HG03575 (cell line): ENCODE data around the gene ORM1.

ENCODE experiments used
- ATAC-seq: cut with Tn5 transposase; IDR thresholded peaks from one replicate; pipeline ENCODE4 v1.9.1; 2021; ENCODE audit not compliant: unreplicated experiment, insufficient number of reproducible peaks, low FRiP score; ENCODE audit errors: extremely low read depth

Gene ORM1

DNA sequence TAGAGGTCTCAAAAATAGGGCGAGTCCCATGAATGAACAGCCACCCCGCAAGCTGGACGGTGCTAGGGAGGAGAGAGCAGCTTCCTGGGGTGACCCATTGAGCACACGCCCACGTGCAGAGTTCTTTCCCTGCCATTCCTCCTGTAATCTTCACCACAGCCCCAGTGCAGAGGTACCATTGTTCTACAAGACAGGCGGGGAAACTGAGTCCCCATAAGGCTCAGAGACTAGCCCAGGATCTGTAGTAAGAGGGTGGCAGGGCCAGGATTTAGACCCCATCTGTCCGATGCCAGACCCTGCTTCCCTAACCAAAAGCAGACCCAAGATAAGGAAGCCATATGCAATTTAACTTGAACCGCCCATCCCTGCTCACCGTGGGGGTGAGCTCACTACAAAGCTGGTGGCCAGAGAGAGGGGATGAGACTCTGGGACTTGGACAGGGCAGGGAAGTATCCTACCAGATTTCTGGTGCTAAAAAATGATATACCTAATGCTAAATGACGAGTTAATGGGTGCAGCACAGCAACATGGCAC is 36.7 kb upstream of the ORM1 start:
- no peak for ATAC-seq

DNA sequence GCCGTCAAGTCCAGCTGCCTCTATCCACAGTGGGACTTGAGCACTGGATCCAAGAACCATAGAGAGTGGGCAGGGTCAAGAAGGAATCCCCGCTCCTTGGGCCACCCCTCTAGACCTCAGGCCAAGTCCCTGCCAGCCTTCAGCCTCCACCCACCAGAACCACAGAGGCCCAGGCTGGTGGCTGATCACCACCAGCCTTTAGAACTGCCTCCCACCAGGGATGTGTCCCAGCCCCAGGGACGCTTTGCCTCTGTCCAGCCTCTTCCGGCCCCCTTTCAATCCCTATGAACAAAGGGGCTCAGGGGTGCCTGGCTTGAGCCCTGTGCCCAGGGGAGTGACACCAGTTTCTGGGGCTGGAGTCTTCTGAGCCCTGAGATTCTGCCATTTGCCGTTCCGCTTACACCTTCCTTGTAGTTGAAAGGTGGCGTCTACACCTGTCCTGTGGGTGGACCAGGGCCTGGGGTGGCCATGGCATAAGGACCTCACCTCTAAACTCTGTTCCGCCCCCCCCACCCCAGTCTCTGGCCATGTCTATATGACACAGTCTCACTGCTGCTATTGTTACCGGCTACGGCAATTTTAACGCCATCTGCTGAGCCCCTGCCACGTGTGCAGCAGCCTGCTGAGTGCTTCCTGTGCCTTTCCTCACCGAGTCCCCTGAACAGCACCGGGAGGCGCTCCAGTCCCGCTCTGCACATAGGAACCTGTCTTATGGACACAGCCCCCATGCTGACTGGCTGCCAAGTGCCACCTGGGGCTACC is 35.7 kb upstream of the ORM1 start:
- no peak for ATAC-seq

DNA sequence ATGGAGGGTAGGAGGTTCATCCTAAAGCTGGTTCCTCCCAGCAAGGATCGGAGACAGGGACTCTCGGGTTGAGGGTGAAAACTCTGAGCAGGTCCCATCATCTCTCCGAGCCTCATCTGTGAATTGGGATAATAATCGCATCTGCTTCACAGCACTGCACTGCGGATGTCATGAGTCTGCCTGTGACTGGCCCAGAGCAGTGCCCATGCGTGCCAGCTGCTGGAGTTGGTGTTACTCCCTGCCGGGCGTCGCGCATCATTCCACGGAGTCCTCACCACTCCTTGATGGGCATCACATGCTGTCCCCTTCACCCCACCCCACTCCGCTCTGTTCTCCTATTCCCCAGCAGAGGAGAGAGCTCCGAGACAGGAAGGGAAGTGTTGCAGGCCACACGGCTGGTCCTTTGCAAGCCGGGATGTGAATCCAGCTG is 35.1 kb upstream of the ORM1 start:
- no peak for ATAC-seq

DNA sequence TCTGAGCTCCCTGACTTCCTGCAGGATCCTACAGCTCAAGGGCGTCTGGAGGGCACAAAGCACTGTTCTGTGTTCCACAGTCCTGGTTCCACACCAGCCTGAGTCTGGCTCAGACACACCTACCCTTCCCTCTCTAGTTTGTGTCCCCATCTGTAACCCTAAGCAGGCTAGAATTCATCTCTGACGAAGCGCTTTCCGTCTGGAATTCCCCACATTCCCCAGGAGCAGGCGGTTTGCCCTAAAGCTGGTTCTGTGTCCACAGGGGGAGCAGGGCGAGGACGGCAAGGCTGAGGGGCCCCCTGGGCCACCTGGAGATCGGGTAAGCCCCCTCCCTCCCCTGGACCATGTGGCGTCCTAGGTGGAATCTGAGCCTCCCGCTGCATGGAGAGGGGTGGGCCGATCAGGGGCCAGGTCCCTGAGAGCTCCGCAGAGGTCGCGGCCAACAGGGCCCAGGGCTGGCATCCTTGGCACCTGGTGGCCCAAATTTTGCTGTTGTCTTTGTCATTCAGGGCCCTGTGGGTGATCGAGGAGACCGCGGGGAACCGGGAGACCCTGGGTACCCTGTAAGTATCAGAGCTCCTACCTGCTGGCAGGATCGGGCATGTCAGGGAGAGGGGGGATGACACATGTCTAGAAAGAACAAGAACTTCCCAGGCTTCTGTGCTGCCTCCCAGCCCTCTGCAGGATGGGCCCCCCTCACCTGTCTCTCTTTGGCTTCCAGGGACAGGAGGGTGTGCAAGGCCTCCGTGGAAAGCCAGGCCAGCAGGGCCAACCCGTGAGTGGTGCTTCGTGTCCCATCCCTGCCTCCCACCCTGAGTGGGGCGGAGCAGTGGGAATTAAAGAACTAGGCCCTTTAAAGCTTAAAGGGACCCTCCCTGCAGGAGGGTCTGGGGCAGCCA is 34.5 kb upstream of the ORM1 start:
- ATAC-seq, result no peak

DNA sequence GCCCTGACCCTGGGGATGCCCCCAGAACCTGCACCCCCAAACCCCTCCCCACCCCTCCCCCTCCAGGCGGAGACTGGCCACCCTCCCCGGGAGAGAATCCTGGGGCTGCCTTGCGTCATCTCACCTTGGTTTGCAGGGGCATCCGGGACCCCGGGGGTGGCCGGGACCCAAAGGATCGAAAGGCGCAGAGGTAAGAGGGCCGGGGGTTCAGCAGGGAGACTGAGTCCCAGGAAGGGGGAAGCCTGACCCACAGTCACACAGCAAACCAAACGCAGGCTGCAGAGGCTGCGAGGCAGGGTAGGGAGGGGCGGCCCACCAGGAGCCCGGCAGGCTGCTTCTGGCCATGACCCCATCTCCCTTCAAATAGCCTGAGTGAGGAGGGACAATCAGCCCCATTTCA is 33.8 kb upstream of the ORM1 start:
- ATAC-seq, result no peak

DNA sequence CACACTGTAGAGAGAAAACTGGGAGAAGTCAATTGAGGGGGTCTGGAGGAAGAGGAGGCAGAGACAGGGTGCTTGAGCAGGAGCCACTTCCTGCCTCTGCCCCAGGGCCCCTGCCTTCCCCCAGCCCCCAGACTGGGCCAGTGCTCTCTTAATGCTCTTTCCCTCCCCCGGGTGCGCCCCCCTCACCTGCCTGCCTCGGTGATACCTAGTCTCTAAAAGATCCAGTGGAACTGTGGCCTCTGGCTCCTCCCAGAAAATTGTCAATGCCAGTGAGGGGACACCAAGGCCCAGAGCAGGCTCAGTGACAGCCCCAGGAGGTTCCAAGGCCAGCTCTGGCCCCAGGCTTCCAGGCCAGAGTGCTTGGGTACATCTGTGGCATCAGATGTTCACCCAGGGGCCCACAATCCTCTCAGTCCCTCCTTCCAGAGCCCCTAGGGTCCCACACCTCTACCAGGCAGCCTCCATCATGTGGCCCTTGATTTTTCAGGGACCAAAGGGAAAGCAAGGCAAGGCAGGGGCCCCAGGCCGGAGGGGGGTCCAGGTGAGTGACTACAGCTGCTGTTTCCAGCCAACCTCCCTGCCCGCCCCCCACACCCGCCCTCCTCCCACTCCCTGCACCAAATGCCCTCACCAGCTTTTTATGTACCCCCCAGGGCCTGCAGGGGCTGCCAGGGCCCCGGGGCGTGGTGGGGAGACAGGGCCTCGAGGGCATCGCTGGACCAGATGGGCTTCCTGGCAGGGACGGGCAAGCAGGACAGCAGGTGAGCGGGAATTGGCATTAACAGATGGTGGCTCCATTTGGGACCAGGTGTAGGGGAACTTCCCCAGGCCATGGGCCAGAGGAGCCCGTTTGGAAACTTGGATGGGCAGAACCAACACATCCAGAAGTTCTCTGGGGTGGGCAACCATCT is 33.1 kb upstream of the ORM1 start:
- no peak for ATAC-seq

DNA sequence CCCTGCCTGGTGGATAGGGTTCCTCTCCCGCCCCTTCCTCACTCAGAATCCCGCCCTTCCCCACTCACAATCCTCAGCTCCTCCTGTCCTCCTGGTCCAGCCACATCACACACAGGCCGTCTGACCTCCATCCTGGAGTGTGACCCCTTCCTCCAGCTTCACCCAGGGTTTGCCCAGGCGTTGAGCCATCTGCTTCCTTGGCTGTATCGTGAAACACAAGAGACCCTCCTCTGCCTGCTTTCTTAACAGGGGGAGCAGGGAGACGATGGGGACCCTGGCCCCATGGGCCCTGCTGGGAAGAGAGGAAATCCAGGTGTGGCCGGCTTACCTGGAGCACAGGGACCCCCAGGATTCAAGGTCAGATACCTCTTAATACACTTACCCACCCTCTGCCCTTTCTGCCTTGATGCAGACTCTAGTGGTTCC is 32.3 kb upstream of the ORM1 start:
- no peak for ATAC-seq

DNA sequence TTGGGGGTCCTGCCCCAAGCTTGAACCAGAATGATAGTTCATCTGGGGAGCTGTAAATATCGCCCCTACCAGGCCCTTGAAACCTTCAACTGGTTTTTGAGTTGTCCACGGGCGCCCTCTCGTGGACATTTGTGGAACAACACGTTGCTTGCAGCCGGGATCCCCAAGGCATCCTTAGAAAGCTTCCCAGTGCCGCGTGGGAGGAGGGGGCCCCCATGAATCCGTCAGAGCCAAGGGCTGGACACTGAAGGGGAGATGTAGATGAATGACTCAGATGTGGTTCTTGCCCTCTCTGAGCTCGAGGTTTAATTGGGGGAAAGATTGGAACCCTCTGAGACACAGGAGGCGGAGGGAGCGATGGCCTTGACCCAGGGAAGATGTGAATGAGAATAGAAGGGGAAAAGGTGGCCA is 31.8 kb upstream of the ORM1 start:
- ATAC-seq, result no peak

DNA sequence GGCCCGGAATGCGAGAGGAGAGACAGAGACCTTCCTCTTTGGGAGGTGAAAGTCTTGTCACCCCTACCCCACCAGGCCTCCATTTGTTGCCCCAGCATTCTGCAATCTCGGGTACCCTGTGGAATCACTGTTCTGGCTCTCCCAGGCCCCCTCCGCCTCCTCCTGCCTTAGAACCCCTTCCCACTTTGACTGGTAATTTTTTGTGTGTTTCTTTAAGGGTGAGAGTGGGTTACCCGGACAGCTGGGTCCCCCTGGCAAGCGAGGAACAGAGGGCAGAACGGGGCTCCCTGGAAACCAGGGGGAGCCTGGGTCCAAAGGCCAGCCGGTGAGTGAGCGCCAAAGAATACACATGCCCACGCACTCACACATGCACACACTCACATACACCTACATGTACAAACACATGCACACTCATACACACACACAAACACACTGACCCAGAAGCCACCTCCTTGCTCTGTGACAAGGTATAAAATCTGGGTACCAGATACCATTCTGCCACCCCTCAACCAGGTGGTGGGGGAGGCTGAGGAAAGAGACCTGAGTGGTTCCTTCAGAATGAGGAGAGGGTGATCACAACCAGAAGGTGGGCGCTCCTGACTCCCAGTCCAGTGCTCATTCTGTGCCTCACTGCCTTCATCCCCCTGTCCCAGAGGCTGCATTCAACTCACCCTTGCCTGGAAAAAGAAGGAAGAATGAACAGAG is 30.9 kb upstream of the ORM1 start:
- no peak for ATAC-seq

DNA sequence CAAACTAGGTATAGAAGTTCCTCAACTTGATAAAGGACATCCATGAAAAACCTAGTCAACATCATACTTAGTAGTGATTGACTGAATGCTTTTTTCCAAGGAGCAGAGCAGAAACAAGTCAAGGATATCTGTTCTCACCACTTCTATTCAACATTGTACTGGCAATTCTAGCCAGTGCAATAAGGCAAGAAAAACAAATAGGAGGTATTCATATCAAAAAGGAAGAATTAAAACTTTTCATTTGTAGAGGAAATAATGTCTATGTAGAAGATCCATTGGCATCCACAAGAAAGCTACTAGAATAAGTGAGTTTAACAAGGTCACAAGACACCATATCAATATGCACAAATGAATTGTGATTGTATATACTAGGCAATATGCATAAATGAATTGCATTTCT is 28.2 kb upstream of the ORM1 start:
- ATAC-seq, result no peak

DNA sequence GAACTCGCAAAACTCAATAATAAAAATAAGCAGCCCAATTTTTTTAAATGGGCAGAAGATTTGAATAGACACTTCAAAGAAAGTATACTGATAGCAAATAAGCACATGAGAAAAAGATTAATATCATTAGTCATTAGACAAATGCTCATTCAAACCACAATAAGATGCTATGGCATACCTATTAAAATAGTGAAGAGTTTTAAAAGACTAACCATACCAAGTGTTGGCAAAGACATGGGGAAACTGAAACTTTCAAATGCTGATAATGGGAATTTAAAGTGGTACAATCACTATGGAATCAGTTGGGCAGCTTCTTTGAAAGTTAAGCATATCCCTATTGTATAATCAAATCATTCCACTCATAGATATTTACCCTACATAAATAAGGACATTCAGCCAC is 26.6 kb upstream of the ORM1 start:
- no peak for ATAC-seq

DNA sequence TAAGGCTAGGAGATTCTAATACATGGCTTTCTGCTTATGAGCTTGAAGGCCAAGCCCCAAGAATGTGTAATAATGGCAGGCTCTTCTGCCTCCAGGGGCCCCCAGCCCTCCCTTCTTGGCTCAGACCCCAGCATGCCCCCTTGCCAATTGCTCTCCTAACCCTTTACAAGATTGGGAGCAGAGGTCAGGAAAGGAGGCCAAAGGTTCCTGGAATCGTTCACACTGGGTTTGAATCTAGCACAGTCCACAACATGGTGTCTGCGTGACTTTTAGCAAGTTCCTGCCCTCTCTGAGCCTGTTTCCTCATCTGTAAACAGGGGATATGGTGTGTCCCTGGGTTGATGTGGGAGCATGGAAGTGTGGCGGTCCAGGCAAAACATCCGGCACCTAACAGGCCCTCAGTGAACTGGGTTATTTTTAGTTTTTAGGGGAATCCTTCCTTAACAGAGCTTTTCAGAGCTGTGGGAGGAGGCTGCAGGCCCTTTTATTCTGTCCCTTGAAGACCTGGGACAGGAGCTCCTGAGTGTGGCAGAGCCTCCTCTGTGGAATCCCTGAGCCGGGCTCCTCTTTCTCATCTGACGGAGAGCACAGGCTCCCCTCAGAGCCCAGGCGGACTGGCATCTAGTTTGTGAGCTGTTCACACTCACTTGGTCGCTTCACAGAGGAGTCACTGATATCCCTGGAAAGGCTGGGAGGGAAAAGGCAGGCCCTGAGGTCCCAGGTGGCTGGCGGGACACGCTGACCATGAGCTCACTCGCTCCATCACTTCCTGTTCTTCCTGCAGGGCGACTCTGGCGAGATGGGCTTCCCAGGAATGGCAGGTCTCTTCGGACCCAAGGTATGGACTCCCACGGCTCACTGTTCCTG is 23.4 kb upstream of the ORM1 start:
- ATAC-seq, result no peak

DNA sequence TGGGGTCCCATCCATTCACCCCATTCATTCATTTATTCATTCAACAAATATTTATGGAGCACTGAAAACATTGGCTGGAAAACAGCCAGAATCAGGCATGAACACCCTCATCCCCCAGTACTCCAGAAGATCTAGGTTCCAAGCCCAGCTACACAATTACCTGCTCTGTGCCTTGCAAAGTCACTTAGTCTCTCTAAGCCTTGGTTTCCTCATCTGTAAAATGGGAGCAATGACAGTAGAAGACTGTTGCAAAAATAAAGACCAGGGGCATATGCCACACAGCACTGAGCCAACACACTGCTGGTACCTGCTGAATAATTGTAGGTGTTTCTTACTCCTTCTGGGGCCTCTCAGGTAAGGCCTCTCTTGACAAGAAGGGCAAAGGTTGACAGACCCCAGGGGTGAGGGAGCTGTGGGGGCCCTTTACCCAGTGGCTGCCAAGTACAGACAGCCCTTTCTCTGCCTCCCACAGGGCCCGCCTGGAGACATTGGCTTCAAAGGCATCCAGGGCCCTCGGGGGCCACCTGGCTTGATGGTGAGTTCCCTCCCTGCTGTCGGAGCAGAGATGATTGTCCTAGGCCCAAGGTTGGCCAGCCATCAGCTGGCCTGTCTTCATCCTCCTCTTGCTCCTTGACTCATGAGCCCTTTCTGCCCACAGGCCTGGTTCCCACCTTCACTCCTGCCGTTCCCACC is 22.6 kb upstream of the ORM1 start:
- no peak for ATAC-seq

DNA sequence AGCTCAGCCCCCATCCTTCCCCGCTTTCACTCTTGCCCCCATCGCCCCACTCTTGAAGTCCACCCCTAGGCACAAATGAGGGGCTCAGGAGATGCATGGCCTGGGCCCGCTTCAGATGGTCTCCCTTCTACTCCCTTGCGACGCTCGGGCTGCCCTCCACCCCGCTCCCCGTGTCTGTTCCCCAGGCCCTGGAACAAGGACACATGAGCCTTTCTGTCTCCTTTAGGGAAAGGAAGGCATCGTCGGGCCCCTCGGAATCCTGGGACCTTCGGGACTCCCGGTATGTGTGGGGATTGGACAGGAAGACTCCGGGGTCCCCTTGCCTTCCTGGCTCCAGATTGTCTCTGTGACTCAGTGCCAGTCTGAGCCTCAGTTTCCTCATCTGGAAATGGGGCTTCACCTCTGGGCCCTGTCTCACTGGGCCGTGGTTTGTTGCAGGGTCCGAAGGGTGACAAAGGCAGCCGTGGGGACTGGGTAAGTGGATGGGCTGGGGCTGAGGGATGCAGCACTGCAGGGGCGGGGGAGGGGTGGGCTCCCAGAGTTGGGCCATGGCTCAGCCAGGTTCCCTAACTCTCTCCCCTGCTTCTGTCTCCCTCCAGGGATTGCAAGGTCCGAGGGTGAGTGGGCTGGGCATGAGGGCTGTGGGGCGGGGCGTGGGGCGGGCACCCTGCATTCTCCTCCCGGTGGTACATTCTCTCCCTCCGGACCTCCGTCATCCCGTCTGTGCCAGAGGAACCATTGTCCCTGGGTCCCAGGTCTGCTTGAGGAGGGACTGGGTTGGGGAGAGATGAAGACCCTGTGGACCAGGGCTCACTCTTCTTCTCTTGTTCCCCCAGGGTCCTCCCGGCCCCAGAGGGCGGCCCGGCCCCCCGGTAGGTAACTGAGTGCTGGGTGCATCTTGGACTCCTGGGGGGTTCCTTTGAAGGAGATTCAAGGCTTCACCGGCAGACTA is 21.8 kb upstream of the ORM1 start:
- ATAC-seq, result no peak

DNA sequence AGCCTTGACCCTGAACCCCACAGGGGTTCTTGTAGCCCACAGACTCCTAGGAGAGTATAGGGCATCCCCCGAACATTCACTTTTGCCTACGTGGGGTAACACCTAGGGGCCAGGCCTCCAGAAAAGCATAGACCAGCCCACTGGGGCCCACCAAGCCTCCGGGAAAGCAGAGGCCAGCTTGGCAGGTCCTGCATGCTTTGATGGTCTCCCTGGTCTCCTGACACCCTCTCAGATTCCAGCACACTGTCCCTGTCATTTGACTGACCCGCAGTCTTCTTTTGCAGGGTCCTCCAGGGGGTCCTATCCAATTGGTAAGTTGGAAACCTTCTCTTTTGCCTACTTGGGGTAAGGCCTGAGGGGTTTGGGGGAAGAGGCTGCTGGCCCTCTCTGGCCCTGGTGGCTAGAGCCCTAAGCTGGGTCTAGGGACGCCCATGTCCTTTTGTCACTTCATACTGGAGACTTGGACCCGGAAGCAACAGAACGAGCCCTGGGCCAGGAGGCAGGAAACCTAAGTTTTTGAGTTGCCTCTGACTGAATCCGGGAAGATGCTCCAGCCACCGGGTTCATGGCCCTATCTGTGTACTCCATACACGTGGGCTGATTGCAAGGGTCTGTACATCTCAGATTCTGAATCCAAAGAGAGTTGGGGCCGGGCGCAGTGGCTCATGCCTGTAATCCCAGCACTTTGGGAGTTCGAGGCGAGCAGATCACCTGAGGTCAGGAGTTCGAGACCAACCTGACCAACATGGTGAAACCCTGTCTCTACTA is 20.9 kb upstream of the ORM1 start:
- ATAC-seq, result no peak
